Measurements from ENCODE around the gene RGL2.

The RGL2 gene

DNA sequence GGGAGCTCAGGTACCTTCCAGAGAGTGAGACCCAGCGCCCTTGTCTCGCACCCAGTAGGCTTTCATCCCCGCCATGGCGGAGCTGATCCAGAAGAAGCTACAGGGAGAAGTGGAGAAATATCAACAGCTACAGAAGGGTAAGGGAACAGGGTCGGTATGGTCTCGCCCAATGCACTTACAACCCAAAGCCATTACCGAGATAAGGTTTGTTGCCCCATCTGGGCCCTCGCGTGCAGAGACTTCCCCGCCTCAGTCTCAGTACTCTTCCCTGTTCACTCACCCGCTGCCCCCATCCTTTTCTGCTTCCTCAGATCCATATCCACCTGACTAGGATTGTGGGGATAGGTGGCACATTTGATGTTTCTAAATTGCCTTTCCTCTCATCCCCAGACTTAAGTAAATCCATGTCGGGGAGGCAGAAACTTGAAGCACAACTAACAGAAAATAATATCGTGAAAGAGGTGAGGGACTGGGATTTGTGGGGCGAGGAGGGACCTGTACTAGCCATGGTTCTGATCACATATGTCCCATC lies 8.9 kb downstream of the RGL2 start:
- H3K4me3 ChIP-seq (ENCODE audit: low read length, poor library complexity, severe bottlenecking): peak overlapping the region; percentile 81
- H3K36me3 ChIP-seq (ENCODE audit: insufficient read depth, low read length): peaks cover 17% of the 10 kb centered on the region; the same call in 1 of the 2 replicates
- H3K4me1 ChIP-seq (ENCODE audit: insufficient read depth, low read length, poor library complexity, severe bottlenecking): peaks cover 17% of the 10 kb centered on the region
- peak overlapping the region; percentile 80 for H3K9ac ChIP-seq (ENCODE audit: low read depth, low read length, poor library complexity, severe bottlenecking)
- peak overlapping the region; percentile 100 for H3K4me2 ChIP-seq (ENCODE audit: low read depth, low read length, poor library complexity, severe bottlenecking)
- no peaks in the 10 kb centered on the region for H3F3A ChIP-seq (ENCODE audit: low read depth)
- H4K20me1 ChIP-seq (ENCODE audit: insufficient read depth, low read length, poor library complexity, severe bottlenecking): no peaks in the 10 kb centered on the region
- H3K9me3 ChIP-seq (ENCODE audit: insufficient read depth, low read depth, low read length): no peaks in the 10 kb centered on the region
- H3K9me2 ChIP-seq (replicated peaks; ENCODE audit: low read depth, low read length): no peaks in the 10 kb centered on the region
- H3K27me3 ChIP-seq (ENCODE audit: insufficient read depth, low read length, poor library complexity, severe bottlenecking): no peaks in the 10 kb centered on the region
- H2AFZ ChIP-seq (ENCODE audit: low read length): peak overlapping the region; percentile 94; the same call in 1 of the 2 replicates
- peaks cover 42% of the 10 kb centered on the region for H3K79me2 ChIP-seq (ENCODE audit: insufficient read depth, low read length)
- TF ChIP-seq, protein P1, sequence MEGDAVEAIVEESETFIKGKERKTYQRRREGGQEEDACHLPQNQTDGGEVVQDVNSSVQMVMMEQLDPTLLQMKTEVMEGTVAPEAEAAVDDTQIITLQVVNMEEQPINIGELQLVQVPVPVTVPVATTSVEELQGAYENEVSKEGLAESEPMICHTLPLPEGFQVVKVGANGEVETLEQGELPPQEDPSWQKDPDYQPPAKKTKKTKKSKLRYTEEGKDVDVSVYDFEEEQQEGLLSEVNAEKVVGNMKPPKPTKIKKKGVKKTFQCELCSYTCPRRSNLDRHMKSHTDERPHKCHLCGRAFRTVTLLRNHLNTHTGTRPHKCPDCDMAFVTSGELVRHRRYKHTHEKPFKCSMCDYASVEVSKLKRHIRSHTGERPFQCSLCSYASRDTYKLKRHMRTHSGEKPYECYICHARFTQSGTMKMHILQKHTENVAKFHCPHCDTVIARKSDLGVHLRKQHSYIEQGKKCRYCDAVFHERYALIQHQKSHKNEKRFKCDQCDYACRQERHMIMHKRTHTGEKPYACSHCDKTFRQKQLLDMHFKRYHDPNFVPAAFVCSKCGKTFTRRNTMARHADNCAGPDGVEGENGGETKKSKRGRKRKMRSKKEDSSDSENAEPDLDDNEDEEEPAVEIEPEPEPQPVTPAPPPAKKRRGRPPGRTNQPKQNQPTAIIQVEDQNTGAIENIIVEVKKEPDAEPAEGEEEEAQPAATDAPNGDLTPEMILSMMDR (conservative IDR thresholded peaks at IDR 0.05; ENCODE audit: low read length): no peak
- TF ChIP-seq EZH2phosphoT487 (IDR thresholded peaks at IDR 0.05; ENCODE audit: borderline replicate concordance): no peak

DNA sequence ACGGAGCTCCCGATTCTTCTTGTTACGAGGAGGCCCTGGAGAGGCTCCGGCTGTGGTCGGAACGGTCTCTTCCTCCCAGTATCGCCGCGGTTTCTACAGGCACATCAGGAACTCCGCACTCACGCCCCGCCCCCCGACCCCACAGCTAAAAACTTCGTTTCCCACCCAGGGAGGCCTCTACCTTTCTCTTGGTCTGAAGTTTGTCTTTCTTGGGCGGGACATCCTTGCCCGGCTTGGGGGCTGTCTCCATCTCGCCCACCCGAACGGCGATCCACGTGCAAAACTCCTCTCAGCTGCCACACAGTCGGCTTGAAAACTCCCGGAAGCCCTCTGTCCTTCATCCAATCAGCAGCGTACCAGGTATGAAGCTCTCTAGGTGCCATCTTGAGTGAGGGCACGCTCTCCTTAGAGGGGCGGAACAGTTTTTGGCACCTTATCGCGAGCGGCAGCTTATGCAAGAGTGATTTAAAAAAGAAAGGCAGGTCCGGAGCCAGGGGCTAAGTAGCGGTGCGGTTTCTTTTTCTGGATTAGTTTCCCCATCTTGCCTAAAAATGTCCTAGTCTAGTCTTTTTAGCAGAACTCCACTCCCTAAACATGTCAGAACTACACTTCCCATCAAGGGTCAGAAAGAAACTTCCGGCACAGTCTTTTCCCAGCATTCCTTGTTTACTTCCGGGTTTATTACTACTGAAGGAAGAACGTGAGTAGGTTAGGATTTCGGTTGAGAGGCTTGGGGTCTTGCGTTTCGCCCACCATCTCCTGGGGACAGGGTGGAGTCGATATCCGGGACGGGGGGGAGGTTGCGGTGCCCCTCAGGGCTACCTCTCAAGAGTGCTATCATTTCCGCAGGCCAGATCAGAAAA lies 9.6 kb downstream of the RGL2 start, which contains the start of the genes PFDN6 and WDR46:
Gene PFDN6, plus strand, starts transcription at position 681 of the 863 bp plus-strand sequence. CDS start 256 bp downstream, outside the sequence.
Gene WDR46, minus strand, starts transcription at position 319 of the 863 bp plus-strand sequence. Its CDS starts 69 bp downstream, at position 250.
- Histone ChIP-seq H3K4me1 (ENCODE audit: insufficient read depth, low read length, poor library complexity, severe bottlenecking) (peaks cover 17% of the 10 kb centered on the region), H3K36me3 (ENCODE audit: insufficient read depth, low read length) (peaks cover 17% of the 10 kb centered on the region; the same call in 1 of the 2 replicates), H2AFZ (ENCODE audit: low read length) (peak within 1 kb of the TSS; percentile 94), H3K9me2 (replicated peaks; ENCODE audit: low read depth, low read length) (no peaks in the 10 kb centered on the region), H3K9me3 (ENCODE audit: insufficient read depth, low read depth, low read length) (no peaks in the 10 kb centered on the region), H3K4me3 (ENCODE audit: low read length, poor library complexity, severe bottlenecking) (peak within 1 kb of the TSS; percentile 81), H3F3A (ENCODE audit: low read depth) (no peaks in the 10 kb centered on the region), H3K79me2 (ENCODE audit: insufficient read depth, low read length) (peaks cover 42% of the 10 kb centered on the region), H4K20me1 (ENCODE audit: insufficient read depth, low read length, poor library complexity, severe bottlenecking) (no peaks in the 10 kb centered on the region), H3K4me2 (ENCODE audit: low read depth, low read length, poor library complexity, severe bottlenecking) (peak within 1 kb of the TSS; percentile 100), H3K9ac (ENCODE audit: low read depth, low read length, poor library complexity, severe bottlenecking) (peak within 1 kb of the TSS; percentile 80), H3K27me3 (ENCODE audit: insufficient read depth, low read length, poor library complexity, severe bottlenecking) (no peaks in the 10 kb centered on the region)
- no peak for TF ChIP-seq EZH2phosphoT487 (IDR thresholded peaks at IDR 0.05; ENCODE audit: borderline replicate concordance)
- TF ChIP-seq, protein P1 (conservative IDR thresholded peaks at IDR 0.05; ENCODE audit: low read length): no peak

DNA sequence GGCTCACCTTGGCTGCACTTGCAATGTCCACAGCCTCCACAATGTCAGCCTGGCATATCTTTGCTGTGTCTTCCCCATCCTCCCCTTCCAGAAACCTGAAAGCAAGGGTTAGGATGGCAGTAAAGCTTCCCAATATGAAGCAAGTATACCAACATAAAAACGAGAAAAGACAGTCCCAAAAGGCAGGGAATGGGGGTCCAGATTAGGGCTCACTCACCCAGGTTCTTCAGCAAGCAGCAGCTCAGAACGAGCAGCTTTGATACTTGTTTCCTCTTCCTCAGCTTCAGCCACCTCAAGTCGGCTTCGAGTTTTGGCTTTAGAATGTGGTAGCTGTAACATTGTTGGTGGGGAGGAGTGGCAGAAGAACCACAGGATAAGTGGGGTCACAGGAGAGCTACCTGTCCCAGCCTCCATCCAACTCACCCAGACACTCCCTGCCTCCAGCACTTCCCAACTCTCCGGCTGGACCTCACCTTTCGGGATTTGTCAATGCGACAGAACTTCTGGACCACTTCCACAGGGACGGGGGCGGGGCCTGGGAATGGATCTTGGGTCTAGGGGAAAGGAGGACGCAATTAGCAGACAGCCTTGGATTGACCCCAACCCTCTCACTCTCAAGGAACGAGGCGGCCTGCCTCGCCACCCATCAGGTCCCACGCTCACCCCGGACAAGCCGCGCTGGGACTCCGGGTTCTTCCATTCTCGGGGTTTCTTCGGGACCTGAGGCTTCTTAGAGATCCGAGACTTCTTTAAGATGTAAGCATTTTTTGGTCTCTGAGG lies 10.4 kb downstream of the RGL2 start:
- Histone ChIP-seq H3K4me2 (ENCODE audit: low read depth, low read length, poor library complexity, severe bottlenecking) (peak overlapping the region; percentile 100), H3K27me3 (ENCODE audit: insufficient read depth, low read length, poor library complexity, severe bottlenecking) (no peaks in the 10 kb centered on the region), H3K9me2 (replicated peaks; ENCODE audit: low read depth, low read length) (no peaks in the 10 kb centered on the region), H3F3A (ENCODE audit: low read depth) (no peaks in the 10 kb centered on the region), H4K20me1 (ENCODE audit: insufficient read depth, low read length, poor library complexity, severe bottlenecking) (no peaks in the 10 kb centered on the region), H3K9me3 (ENCODE audit: insufficient read depth, low read depth, low read length) (no peaks in the 10 kb centered on the region), H3K4me1 (ENCODE audit: insufficient read depth, low read length, poor library complexity, severe bottlenecking) (peaks cover 17% of the 10 kb centered on the region), H3K36me3 (ENCODE audit: insufficient read depth, low read length) (peaks cover 17% of the 10 kb centered on the region; the same call in 1 of the 2 replicates), H3K4me3 (ENCODE audit: low read length, poor library complexity, severe bottlenecking) (peak overlapping the region; percentile 81), H3K79me2 (ENCODE audit: insufficient read depth, low read length) (peaks cover 42% of the 10 kb centered on the region), H3K9ac (ENCODE audit: low read depth, low read length, poor library complexity, severe bottlenecking) (peak overlapping the region; percentile 80), H2AFZ (ENCODE audit: low read length) (peak overlapping the region; percentile 94)
- no peak for TF ChIP-seq EZH2phosphoT487 (IDR thresholded peaks at IDR 0.05; ENCODE audit: borderline replicate concordance)
- TF ChIP-seq, protein P1 (conservative IDR thresholded peaks at IDR 0.05; ENCODE audit: low read length): no peak

All from Loucy (cell line).